BJ (cell line): Measurements from ENCODE around the gene MCU. TPM values are rescaled to one million over a fixed set of nuclear protein-coding genes. Genes with fewer than 3 reads are reported as not detected.

Experiments used
- CTCF ChIA-PET: fragments of 350-600 bp; formaldehyde crosslinking; extraction: SDS; loops from one replicate; lab custom pipeline; 2021; ENCODE audit warnings: antibody characterized with exemption, inconsistent platforms; lab: Yijun Ruan, JAX
- POLR2A ChIA-PET: fragments of 300-600 bp; sonication (Branson Sonifier 250); formaldehyde crosslinking; extraction: SDS; loops from one replicate; lab custom pipeline; 2021; ENCODE audit warnings: antibody characterized with exemption; lab: Charles Lee
- DNase-seq: peaks from one replicate; pipeline ENCODE4 v3.0.0-alpha.2; 2011; ENCODE audit warnings: low read depth
- H3K27me3 ChIP-seq: 2 replicates; pipeline ENCODE4 v1.6.0; 2011; ENCODE audit warnings: low read length; ENCODE audit not compliant: control insufficient read depth, insufficient read depth
- H3K36me3 ChIP-seq: 2 replicates; pipeline ENCODE4 v1.5.1; 2011; ENCODE audit warnings: low read length; ENCODE audit not compliant: control insufficient read depth, insufficient read depth
- H3K4me3 ChIP-seq: 2 replicates; pipeline ENCODE4 v1.5.1; 2011; ENCODE audit warnings: low read depth, mild to moderate bottlenecking, control low read depth, low read length
- CTCF ChIP-seq: IDR thresholded peaks from 2 replicates; pipeline ENCODE4 v1.5.1; 2011; ENCODE audit warnings: low read depth, mild to moderate bottlenecking, control low read depth, inconsistent platforms, low read length, moderate library complexity; ENCODE audit not compliant: insufficient read depth
- polyA plus RNA-seq: library from polyadenylated mRNA; depleted of rRNA; stranded (reverse); fragments of >200 nt; gene quantifications from 2 replicates; pipeline ENCODE4 v1.2.3, GENCODE V29; 2011

Gene MCU
- polyA plus RNA-seq, 1 experiment = 78.7 TPM

GRCh38 chr10:72852508-72852907 is 160.6 kb downstream of the MCU start:
- DNase-seq = no peak
- ChIA-PET CTCF (interaction anchor here (0.7 kb wide), 1 partner anchor 477 kb away, joined by 3 read pairs; no protein-coding TSS in a partner anchor), POLR2A (no interaction called here)
- Histone ChIP-seq H3K36me3 (no peaks in the 10 kb centered on the region), H3K4me3 (no peak overlapping the region), H3K27me3 (no peaks in the 10 kb centered on the region)
- no peak for TF ChIP-seq CTCF

- ChIA-PET POLR2A (no interaction called here), CTCF (interaction anchor here (0.8 kb wide), 1 partner anchor 16 kb away, joined by 3 read pairs; no protein-coding TSS in a partner anchor)
- no peak overlapping the region for H3K4me3 ChIP-seq
- H3K27me3 ChIP-seq = no peaks in the 10 kb centered on the region
- no peak for DNase-seq
- no peak for TF ChIP-seq CTCF
- H3K36me3 ChIP-seq = no peaks in the 10 kb centered on the region
Measured at GRCh38 chr10:72855129-72855528, 163.2 kb downstream of the MCU start.

- CTCF ChIA-PET = interaction anchor here (0.8 to 1.3 kb wide), 2 partner anchors 10 to 15 kb away, joined by 3 read pairs; no protein-coding TSS in a partner anchor
- POLR2A ChIA-PET = no interaction called here
- no peak for TF ChIP-seq CTCF
- Histone ChIP-seq H3K36me3 (no peaks in the 10 kb centered on the region; the same call in 1 of the 2 replicates), H3K27me3 (no peaks in the 10 kb centered on the region), H3K4me3 (no peak overlapping the region)
- no peak for DNase-seq
Measured at GRCh38 chr10:72855790-72856189, 163.8 kb downstream of the MCU start.

- CTCF ChIA-PET = no interaction called here
- H3K36me3 ChIP-seq = no peaks in the 10 kb centered on the region; the same call in 1 of the 2 replicates
- POLR2A ChIA-PET = no interaction called here
- H3K27me3 ChIP-seq = no peaks in the 10 kb centered on the region
- TF ChIP-seq CTCF = no peak
- no peak overlapping the region for H3K4me3 ChIP-seq
- no peak for DNase-seq
Measured at GRCh38 chr10:72858067-72858466, 166.1 kb downstream of the MCU start.

- Histone ChIP-seq H3K4me3 (no peak overlapping the region), H3K27me3 (no peaks in the 10 kb centered on the region), H3K36me3 (no peaks in the 10 kb centered on the region; the same call in 1 of the 2 replicates)
- DNase-seq = no peak
- TF ChIP-seq CTCF = no peak
- ChIA-PET CTCF (no interaction called here), POLR2A (no interaction called here)
Measured at GRCh38 chr10:72862957-72863356, 171.0 kb downstream of the MCU start.
